ENCODE measurements around the gene C4orf50.

C4orf50 gene

DNA sequence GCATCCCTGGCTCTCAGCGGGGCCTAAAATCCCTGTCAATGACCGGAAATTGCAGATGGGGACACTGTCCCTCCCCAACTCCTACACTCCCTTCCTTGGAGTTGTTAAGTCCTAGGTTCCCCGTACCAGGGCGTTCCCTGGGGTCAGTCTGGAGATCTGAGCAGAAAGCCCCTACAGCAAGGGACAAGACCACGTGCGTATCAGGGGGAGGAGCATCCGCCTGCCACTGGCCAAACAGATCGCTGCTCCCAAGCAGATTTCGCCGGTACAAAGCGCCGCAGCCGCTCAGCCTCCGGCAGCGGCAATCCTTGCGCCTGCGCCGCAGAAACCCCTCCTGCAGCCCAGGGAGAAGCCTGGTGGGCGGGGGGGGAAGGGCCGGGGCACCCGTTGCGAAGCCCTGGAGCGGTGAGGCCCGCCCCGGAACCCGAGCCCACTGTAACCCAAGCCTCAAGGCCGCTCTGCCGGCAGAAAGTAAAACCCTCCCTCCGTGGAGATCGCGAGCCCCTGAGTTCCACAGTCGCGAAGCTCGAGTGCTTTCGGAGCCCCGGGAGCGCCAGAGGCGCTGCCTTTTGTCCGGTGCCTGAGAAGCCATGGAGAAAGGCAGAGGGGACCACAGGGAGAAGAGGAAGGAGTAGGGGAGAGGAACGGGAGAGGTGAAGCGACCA is 128.0 kb downstream of the C4orf50 start:
- DNase-seq (ENCODE audit: low spot score): no peak

- DNase-seq (ENCODE audit: low spot score): no peak
Observed at GRCh38 chr4:5889002-5889696, 129.1 kb downstream of the C4orf50 start.

- no peak for DNase-seq (ENCODE audit: low spot score)
Observed at GRCh38 chr4:5888222-5889001, 129.8 kb downstream of the C4orf50 start.

DNA sequence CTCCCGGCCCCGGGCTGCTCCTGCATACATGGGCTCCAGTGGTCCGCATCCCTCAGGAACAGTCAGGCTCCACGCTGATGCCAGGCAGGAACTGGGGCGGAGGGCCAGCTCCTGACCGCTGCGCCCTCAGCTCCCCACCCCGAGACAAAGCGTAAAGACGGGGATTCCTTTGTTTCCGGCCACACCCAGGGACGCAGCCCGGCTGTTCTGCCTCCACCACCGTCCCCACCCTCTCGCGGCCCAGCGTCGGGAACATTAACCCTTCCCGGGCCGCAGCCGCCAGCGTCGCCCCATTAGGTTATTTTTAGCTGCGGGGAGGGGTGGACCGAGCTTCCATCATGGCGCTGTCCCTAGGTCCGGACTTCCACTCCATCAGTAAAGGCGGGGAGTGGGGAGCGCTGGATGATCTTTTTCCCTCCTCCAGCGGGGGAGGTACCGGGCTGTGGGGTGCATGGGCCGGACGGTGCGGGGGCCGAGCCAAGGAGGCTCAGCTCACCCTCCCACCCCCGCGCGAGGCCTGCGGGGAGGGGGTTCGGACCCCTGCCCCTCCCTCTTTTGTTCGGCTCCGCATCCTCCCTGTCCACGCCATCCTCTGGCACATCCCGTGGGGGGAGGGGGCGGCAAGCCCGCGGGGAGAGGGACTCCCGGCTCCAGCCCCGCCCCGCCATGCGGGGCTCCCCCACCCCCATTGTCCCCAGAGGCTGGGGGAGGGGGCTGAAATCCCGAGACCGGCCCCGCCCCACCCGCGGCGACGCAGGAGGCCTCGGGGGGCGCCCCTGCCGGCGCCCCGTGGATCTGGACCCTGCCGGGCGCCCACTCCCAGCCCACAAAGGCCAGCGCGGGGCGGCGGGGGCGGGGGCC is 130.6 kb downstream of the C4orf50 start:
- DNase-seq (ENCODE audit: low spot score): no peak

GRCh38 chr4:5887011-5887360 is 131.2 kb downstream of the C4orf50 start:
- DNase-seq (ENCODE audit: low spot score): no peak

DNA sequence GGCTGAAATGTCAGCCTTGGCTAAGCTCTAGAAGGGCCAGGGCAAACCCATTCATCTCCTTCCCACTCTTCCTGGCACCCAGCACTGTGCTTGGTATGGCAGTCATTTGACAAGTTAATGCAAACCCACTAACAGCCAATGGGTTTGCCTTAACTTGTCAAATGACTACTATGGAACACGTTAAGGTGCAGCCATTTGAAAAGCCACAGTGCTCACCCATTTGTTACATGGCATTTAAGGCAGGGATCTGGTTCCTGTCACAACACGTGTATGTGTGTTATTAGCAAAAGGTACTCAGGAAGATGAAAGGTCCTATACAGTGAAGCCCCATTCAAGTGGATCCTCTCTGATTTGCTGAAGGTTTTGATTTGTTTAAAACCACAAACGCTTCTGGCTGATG is 132.5 kb downstream of the C4orf50 start:
- no peak for DNase-seq (ENCODE audit: low spot score)

DNA sequence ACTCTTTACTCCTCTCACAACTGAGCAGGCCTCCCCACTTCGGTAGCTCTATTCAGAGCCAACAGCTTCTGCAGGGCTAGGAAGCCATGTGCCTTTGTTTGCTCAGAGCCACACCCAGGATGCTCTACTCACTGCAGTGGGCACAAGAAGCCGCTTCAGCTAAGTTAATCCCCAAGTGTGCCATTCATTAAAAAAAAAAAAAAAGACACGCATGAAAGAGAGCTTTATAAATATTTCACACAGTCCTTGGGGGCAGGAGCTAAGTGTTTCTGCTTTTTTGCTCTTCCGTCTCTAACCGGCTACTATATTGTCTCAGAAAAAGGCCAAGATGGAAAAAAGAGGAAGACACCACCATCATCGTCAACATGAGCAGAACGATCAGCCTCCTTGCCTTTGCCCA is 133.4 kb downstream of the C4orf50 start:
- no peak for DNase-seq (ENCODE audit: low spot score)

DNA sequence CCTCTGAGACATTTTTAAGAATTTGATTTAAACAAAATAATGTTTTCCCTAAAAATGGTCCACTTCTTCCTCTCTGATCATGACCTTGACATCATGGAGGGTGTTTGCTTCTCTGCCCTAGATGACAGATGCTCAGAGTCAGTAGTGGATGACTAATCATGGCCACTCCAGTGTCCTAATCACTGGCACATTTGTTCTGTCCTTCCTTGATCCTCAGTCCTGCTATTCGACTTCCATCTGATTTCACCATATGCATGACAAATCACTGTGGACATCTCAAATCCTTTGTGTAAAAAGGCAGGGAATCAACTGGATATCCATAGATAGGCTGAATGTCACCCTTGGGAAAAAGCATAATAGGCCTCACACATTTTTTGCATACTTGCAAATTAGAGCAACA is 134.3 kb downstream of the C4orf50 start:
- no peak for DNase-seq (ENCODE audit: low spot score)

DNA sequence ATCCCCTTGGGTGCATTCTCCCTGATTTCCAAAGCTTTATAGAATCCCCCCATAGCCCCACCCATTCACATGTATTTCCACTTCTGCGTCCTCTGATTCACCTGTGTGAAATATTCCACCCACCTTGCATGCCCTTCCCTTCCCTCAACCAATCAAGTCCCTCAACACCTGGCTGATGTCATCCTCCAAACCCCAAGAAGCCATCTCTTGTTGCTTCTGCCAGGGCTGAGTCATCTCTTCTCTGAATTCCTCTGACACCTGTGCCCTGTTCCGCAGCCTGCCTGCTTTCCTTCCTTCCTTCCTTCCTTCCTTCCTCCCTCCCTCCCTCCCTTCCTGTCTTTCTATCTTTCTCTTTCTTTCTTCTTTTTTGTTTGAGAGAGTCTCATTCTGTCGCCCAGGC is 135.3 kb downstream of the C4orf50 start:
- no peak for DNase-seq (ENCODE audit: low spot score)

GRCh38 chr4:5881340-5881739 is 136.9 kb downstream of the C4orf50 start:
- no peak for DNase-seq (ENCODE audit: low spot score)

- DNase-seq (ENCODE audit: low spot score): no peak
Observed at GRCh38 chr4:5878359-5878758, 139.9 kb downstream of the C4orf50 start.

DNA sequence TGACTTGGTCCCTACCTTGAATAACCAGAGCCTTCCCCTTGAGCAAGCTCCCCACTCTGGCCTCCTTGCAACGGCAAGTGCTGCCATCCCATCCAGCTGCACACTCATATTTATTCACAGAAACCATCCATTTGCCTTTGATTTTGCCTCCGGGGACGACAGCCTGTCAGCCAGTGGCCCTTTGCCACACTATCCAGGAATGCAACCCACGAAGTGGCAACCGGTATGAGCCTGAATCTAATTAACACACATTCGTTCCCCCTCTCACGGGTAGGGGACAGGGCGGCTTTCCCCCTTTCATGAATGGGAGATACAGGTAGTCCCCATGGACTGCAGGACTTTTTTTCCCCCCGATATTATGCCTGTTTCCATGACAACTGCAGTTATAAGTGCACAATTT is 140.8 kb downstream of the C4orf50 start:
- DNase-seq (ENCODE audit: low spot score): no peak

GRCh38 chr4:5874811-5875449 is 143.3 kb downstream of the C4orf50 start:
- DNase-seq (ENCODE audit: low spot score): no peak

GRCh38 chr4:5870701-5871100 is 147.5 kb downstream of the C4orf50 start:
- DNase-seq (ENCODE audit: low spot score): no peak

- DNase-seq (ENCODE audit: low spot score): no peak
Observed at GRCh38 chr4:5869966-5870619, 148.1 kb downstream of the C4orf50 start.

DNA sequence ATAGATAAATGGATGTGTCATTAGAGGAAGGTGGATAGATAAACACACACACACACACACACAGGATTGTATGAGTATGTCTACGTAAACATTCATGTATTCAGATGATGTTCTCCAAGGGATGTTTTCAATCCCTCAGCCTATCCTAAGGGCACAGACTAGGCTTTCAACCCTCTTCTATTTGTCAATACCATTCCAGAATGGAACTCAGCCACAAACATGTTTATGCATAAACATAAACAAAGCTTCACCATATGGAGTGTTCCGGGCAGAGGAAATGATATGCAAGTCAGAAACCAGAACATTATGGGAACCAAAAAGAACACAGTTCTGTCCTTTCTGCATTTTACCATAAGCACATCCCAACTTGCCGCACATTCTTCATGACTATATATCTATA is 150.4 kb downstream of the C4orf50 start:
- DNase-seq (ENCODE audit: low spot score): no peak

- no peak for DNase-seq (ENCODE audit: low spot score)
Observed at GRCh38 chr4:5866841-5867813, 151.1 kb downstream of the C4orf50 start.

- no peak for DNase-seq (ENCODE audit: low spot score)
Observed at GRCh38 chr4:5865896-5866599, 152.2 kb downstream of the C4orf50 start.

- DNase-seq (ENCODE audit: low spot score): no peak
Observed at GRCh38 chr4:5863461-5864113, 154.6 kb downstream of the C4orf50 start.

Measured in left forelimb (tissue), 1 donor.